Posterior vena cava (tissue), 2 donors: ENCODE measurements around the gene TCF7. TPM values are rescaled to one million over a fixed set of nuclear protein-coding genes. Genes with fewer than 3 reads are reported as not detected.
A peak's percentile ranks its signal among the peaks of the same experiment; 100 is the strongest.

Source experiments
- DNase-seq: peaks from one replicate; pipeline ENCODE4 v3.0.0-alpha.2; 2020; ENCODE audit warnings: low spot score
- intact Hi-C, 2 donors: fragments of 100-400 bp; cut with DNase I; formaldehyde crosslinking; loops; one replicate each; pipeline versions ENCODE4 v1.14.1 to v1.14.2; 2022 to 2023
- total RNA-seq, 2 donors: library from RNA; stranded (reverse); fragmentation: NEBNext Ultra II Directional; extraction: Animal tissue kit (Norgen Biotek cat#: 25700); gene quantifications; one replicate each; pipeline ENCODE4 v1.2.1, GENCODE V29; 2021
- donor health status: DM: yes; HTN: yes; CAD: no.
- donor health status: DM: yes; HTN: yes; CAD: no.

The TCF7 gene
- total RNA-seq, 2 donors from 2014 or later: 1.0 to 1.6 TPM

DNA sequence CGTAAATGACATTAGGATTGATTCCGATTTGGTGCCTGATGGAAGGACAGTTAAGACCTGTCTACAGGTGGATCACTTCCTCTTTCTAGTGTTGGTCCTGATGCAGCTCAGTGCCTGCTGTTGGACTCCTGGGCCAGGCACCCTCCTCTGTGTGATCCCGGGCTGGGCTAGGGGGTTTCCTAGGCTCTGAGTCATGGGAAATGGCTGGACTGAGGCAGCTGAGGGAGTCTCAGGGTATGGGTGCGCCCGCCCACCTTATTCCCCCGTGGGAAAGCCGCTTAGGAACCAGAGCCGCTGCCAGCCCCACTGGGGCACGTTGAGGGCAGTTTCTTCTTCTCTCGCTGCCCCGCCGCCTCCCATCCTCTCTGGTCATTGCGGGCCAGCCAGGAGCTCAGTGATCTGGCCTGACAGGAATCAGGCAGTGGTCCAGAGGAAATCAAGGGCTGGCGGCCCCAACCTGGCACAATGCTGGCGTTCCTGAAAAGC is 12.9 kb downstream of the TCF7 start:
- DNase-seq: no peak
- intact Hi-C loops: no loop called here

DNA sequence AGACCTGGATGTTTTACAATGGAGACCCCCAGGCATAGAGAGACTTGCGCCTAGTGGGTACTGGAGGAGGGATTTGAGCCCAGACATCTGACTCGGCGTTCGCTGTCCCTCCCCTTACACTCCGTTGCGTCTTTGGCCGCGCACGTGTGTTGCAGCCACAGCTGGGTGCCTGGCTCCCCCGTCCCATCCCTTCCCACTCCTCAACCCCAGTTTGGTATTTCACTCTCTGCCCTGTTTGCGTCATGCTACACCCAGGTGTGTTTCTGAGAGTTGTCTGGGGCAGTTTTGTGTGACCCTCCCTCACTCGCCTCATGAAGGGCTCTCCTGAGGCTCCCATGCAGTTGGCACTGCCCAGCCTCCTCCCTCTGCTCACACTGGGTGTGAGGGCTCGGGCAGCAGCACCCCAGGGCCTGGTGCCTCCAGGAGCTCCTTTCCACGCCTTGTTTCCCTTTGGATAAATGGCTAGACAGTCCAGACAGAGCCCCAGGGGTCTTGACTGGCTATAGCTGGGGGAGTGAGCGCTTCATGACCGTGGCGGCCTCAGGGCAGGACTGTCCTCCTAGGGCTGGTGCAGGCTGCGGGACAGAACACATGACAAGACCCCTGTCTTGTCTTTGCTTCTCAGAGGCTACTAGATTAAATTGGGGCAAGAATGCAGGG is 13.6 kb downstream of the TCF7 start:
- DNase-seq: no peak
- intact Hi-C loops: no loop called here

DNA sequence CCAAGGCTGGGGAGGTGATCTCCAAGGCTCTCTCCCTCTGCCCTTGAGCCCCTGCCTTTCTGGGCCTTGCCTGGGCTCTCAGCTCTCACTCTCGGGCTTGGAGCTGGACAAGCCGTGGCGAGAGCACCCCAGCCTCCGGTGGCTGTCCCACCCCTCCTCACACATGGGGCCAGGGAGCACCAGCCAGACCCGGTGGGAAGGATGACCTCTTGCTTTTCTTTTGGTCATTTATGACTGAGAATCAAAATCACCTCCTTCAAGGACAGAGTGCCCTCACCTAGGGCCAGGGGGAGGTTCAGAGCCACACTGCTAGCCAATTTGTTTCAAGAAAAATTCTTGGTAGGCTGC is 14.1 kb downstream of the TCF7 start:
- intact Hi-C loops: no loop called here
- DNase-seq: no peak

DNA sequence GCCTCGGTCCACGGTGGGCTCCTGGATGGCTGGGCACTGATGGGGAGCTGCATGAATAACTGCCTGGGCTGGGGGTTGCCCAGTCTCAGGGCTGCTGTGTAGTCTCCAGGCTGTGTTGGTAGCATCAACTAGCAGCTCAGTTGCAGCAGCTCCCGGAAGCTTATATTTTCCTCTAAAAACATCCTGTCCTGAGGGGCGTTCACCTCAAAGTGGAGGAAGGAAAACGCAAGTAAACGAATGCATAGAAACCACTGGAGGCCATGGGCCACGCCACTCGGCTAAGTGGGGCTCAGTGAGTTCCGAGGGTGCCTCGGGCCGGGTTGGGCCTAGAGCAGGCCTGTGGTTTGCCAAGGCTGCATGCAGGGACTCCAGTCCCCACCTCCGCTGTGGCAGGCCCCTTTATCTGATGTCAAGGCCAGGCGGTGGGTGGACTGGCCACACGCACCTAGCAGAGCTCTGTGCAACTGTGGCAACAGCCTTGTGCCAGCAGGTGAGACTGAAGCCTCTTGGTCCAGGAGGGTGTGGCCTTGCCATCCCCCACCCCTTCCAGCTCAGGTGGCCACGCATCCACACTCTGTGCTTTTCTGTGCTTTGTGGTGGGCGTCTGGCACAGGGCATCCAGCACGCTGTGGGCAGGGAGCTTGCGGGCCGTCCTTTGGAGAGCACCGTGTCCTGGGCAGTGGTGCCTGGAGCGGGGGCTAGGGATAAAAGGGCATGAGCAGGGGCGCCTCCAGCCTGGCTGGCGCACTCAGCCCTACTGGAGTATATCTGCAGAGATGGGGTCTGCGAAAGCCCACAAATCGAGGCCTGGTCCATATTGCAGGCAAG is 15.1 kb downstream of the TCF7 start:
- DNase-seq: no peak
- intact Hi-C loops: loop anchor here in 1 of 2 donors (2.0 kb wide), 1 partner anchor 67 kb away; no protein-coding TSS in a partner anchor

DNA sequence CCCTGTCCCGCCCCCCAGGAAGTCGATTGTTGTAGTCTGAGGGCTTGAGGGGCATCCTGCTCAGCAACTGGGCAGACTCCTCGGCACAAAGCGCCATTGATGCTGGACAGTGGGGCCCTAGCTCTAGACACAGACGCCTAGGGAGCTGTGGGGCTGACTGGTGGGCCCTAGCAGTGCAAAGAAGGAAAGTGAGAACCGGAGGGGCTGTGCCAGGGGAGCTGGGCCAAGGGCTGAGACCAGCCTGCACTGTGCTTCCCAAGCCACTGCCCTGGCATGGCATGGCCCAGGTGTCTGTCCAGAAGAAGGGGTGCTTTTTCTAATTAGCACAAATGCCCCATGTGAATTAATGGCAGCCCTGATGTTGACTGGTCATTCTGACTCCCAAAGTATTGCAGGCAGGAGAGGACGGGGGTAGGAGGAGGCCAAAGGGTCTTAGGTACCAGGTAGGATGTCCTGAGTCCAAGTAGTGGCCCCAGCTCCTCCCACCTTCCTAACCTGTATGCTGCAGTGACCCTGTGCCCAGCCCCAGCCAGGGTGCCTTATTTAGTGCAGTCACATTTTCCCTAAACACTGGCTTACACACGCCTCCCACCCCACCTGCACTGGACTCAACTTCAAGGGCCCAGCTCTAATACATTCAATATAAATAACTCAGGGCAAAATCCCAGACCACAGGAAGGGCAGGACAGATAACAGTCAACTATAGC is 15.9 kb downstream of the TCF7 start:
- intact Hi-C loops: loop anchor here in 1 of 2 donors (2.0 kb wide), 1 partner anchor 68 kb away; no protein-coding TSS in a partner anchor
- no peak for DNase-seq

DNA sequence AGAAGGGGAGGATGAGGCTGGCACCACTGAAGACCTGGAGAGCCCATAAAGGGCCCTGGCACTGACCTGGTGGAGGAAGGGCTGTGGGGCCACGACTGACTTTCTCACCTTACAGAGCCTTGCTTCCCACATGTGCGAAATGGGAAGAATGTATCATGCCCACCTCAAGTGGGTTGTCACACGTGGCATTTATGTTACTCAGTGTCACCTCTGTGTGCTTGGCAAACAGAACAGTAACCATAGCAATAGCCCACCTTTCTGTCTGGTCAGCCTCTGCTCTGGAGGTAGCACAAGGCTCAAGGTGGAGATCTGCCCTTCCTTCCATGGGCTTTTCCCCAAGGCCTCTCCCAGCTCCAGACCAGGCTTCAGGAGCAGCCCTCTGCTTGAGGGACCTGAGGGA is 16.7 kb downstream of the TCF7 start:
- DNase-seq: no peak
- intact Hi-C loops: loop anchor here in 1 of 2 donors (2.0 kb wide), 1 partner anchor 68 kb away; no protein-coding TSS in a partner anchor

DNA sequence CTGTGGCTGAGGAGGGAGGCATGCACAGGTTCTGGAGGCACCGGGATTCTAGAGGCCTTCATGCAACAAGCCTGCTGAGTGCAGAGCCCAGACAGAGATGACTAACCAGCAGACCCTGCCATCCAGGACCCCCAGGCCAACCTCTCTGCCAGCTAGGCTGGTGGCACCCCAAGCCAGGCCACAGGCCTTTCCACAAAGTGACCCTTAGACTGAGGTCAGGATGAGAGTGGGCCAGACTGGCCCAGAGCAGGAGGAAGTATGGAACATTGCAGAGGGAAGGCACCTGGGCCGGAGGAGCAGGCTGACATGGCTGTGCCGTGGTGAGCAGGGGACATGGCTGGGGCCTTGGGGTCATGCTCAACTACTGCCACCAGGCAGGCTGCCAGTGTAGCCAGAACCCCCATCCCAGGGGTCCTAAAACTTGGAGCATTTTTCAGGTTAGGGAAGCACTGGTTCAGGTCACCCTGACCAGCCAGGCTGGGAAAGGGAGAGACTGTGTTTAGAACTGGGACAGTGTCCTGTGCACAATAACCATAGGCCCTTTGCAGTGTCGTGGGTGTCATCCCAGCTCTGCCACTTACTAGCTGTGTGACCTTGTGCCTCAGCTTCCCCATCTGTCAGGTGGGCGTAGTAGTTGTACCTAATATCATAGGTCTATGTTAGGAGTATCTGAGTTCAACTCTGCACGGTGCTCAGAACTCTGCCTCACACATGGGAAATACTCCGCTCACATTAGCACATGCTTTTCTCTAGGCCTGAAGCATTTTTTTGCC is 17.3 kb downstream of the TCF7 start:
- intact Hi-C loops: loop anchor here in 1 of 2 donors (2.0 kb wide), 1 partner anchor 69 kb away; no protein-coding TSS in a partner anchor

DNA sequence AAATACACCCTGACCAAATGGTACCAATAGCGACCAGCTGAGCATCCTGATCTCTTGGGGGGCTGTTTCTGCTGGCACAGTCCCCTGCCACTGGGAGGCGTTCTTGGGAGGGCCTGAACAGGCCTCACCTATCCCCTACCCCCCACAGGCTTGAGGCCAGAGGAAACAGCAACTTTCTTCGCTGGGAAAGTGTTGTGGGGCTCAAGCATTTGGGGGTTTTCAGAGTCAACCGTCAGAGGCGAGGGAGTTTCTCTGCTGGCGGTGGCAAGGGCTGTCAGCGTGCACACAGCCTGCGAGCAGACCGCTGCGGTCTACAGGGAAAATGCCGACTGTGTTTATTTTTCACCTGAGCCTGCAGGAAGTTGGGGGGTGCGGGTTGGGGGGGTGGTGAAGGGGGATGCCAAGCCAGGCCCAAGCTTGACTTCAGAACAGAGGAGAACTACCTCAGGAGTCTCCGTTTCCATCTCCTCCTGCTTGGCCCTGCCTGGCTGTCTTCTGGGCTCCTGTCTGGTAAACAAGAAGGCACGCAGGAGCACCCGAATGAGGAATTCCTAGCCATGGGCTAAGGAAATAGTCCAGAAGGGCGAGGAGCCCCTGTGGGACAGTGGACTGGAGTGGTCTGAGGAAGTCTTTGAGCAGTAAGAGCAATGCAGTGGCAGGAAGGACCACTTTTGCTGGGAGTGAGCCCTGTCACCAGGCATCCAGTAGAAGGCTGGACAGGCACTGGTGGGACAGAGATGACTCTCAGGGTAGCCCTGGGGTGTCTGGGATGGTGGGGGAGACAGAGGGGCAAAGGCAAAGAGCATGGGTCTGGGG is 18.1 kb downstream of the TCF7 start:
- DNase-seq: peak; percentile 65
- intact Hi-C loops: no loop called here

More for the DNA sequence above, 17.3 kb downstream of the TCF7 start:
- peak; percentile 35 for DNase-seq

DNA sequence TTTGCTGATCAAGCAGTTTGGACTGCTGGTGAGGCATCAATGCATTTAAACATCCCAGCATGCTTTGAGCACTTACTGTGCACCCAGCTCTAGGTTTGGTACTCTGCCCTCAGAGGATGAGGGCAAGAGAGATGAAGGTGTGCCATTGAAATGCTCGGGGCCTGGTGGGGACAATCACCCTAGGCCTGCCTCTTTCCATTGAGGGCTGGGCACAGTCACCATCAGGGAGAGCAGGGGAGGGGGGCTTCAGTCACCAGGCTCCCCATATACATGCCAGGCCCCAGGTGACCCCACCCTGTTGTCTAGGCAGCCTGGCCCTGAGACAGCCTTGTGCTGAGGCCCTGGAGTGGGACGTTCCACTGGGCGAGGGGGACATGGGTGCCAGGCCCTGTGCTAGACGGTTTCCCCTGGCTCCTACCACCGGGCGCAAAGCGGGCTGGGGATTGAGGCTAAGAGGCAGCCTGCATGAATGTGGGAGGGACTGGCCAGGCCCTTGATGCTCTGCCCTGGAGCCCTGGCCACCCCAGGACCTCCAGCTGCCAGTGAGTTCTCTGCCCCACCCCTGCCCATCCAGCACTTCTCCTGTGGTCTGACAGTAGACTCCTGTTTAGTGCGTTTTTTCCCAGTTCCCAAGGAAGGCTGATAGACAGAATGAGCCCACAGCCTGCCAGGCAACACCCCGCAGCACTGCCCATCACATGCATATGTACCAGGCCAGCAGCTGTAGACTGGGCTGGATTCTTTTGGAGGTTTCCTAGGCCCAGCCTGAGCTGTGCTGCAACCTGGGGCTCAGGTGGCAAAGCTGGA is 18.9 kb downstream of the TCF7 start:
- DNase-seq: peak; percentile 81
- intact Hi-C loops: no loop called here

DNA sequence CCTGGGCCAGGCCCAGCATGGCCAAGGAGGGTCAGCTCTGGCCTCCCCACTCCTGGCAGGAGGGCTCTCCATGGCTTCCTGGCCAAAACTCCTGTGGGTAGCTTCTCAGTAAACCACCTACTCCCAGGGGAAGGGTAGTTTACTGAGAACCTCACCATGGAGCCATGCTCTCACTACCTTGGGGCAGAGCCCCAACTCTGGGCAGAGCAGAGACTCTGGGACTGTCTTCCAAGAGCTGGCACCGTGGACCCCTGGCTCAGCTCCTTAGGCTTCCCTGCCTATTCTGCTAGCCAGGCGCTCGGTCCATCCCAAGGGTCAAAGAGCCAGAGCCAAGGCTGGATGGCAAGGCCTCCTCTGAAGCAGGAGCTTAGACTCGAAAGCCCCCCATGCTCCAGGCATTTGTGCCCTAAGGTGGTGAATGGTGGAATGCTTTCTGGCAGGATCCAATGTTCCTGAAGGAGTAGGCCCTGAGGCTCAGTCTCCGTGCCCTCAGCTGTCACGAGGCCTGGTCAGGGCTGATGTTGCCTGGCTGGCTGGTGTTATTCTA is 19.6 kb downstream of the TCF7 start:
- intact Hi-C loops: no loop called here
- peak; percentile 62 for DNase-seq

DNA sequence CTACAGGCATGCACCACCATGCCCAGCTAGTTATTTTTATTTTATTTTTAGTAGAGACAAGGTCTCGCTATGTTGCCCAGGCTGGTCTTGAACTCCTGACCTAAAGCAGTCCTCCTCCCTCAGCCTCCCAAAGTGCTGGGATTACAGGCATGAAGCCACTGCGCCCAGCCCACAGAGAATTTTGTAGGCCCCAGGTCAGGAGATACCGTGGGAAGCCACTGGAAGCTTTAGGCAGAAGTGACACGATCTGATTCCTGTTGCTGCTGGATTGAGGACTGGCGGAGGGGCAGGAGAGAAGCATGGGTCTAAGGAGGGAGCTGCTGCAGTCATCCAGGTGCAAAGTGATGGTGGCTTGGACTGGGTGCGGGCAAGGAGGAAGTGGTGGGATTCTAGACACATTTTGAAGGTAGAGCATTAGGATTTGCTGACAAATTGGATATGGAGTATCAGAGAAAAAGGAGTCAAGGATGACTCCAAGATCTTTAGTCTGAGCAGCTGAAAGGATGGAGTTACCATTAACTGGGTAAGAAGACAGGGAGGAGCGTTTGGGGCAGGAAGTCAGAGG is 20.7 kb downstream of the TCF7 start:
- no peak for DNase-seq
- intact Hi-C loops: no loop called here

DNA sequence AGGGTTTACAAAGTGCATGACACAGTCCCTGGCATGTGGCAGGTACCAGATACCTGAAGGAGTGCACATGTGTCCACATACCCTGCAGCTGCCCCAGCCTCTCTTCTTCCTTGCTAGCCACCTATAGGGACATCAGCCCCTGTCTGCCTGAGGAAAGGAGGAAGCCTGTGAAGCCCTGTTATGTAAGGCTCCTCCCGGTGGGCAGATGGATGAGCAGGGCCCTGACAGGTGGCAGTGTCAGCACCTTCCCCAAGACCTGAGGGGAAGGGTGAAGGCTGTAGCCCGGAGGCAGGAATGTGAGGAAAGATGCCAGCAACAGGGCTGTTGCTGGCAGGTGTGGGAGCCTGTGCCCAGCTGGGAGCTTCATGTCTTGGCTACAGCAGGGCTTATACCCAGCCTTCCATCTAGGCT is 21.7 kb downstream of the TCF7 start:
- intact Hi-C loops: no loop called here
- peak; percentile 26 for DNase-seq

DNA sequence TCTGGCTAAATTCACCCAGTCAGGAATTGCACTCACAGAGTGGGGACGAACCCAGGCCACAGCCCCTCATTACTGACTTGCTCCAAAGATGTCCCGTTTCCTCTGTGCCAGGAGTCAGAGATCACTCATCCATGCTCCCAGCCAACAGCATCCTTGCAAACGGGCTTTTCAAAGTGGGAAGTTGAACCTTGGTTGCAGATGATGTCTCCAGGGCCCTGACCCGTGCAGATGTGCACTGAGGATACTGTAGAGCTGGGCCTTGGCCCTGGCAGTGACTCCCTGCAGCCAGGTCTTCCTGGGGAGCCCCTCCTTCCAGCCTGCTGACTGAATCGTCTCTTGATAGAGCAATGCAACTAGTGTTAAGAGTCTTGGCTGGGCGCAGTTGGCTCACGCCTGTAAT is 22.3 kb downstream of the TCF7 start:
- intact Hi-C loops: no loop called here
- peak; percentile 44 for DNase-seq

DNA sequence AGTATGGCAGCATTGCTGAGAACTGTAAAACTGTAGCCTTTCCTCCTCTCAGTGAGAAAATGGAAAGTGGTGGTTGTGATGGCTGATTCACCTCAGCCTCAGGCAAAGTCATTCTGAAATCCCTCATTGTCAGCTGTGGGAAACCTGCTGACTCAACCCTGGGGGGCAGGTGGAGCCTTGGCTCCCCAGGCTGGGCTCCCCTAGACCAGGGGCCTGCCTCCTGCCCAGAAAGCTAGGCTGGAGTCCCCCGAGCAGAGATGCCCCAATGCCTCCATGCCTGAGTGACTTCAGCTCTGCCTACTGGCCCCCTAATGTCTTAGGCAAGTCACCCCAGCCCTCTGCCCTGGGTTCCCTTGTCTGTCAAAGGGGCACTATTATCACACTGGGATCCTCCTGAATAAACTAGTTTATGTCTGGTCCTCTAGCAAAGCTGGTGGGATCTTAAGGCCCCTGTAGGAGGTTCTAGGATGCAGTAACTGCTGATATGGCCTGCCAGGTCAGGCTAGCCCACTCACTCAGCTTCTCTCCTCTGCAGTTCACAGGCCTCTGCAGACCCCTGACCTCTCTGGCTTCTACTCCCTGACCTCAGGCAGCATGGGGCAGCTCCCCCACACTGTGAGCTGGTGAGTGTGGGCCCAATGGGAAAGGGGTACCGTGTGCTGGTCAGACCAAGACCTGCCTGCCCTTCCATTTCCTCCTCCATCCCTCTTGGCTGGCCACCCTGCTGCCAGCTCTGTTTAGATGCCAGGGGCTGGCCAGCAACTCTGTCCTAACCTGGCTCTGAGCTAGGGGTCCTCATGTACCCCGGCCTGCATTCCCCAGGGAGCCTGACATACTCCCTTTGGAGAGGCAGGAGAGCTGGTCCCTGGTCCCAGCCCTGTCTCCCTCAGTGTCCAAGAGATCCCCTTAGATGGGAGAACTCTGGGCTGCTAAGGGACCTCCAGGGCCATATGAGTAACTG is 24.2 kb downstream of the TCF7 start:
- intact Hi-C loops: no loop called here
- peak; percentile 51 for DNase-seq

DNA sequence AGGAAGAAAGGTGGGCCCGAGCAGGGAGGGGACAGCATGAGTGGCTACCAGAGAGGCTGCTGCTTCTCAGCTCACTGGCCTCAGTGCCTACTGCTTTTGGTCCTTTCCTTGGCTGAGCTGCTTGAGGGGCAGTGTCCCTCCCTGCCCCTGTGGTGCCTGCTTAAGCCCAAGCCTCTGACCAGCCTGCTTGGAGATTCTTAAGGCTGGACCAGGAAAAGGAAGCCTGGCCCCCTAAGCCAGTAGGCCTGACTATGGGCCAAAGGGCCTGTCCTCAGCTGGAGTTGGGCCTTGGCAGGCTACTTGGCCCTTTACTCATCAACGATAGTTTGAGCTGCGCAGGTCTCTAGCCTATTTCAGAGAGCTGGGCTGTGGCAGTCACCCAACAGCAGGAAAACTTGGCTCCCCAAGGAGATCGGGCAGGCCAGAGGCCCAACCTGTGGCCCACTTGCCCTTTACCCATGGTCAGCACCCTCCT is 24.9 kb downstream of the TCF7 start:
- intact Hi-C loops: no loop called here
- peak; percentile 24 for DNase-seq
